GM21381 (cell line): ENCODE measurements around the gene ACYP2.

Source experiments
- ATAC-seq: cut with Tn5 transposase; IDR thresholded peaks from one replicate; pipeline ENCODE4 v1.9.1; 2021; ENCODE audit warnings: mild to moderate bottlenecking, moderate library complexity; ENCODE audit not compliant: unreplicated experiment

Gene ACYP2

GRCh38 chr2:54149638-54150441 lies 34.4 kb downstream of the ACYP2 start:
- ATAC-seq, result no peak

- ATAC-seq, result no peak
Measured at GRCh38 chr2:54158311-54158710, 42.9 kb downstream of the ACYP2 start.

GRCh38 chr2:54161660-54162424 lies 46.4 kb downstream of the ACYP2 start:
- no peak for ATAC-seq

GRCh38 chr2:54164106-54164505 lies 48.7 kb downstream of the ACYP2 start:
- ATAC-seq, result no peak

GRCh38 chr2:54166121-54166773 lies 50.8 kb downstream of the ACYP2 start:
- no peak for ATAC-seq

GRCh38 chr2:54176577-54176976 lies 61.2 kb downstream of the ACYP2 start:
- ATAC-seq, result no peak

- no peak for ATAC-seq
Measured at GRCh38 chr2:54183281-54183680, 67.9 kb downstream of the ACYP2 start.

- no peak for ATAC-seq
Measured at GRCh38 chr2:54183972-54184371, 68.6 kb downstream of the ACYP2 start.

- no peak for ATAC-seq
Measured at GRCh38 chr2:54185105-54185504, 69.7 kb downstream of the ACYP2 start.

GRCh38 chr2:54187331-54187730 lies 71.9 kb downstream of the ACYP2 start:
- ATAC-seq, result no peak

GRCh38 chr2:54189539-54189938 lies 74.1 kb downstream of the ACYP2 start:
- ATAC-seq, result no peak

- ATAC-seq, result no peak
Measured at GRCh38 chr2:54191361-54192135, 76.1 kb downstream of the ACYP2 start.

GRCh38 chr2:54194761-54195750 lies 79.6 kb downstream of the ACYP2 start:
- ATAC-seq, result no peak

- no peak for ATAC-seq
Measured at GRCh38 chr2:54196646-54197045, 81.2 kb downstream of the ACYP2 start.

- ATAC-seq, result no peak
Measured at GRCh38 chr2:54204476-54204875, 89.1 kb downstream of the ACYP2 start.

- ATAC-seq, result no peak
Measured at GRCh38 chr2:54206596-54206995, 91.2 kb downstream of the ACYP2 start.

- ATAC-seq, result no peak
Measured at GRCh38 chr2:54207666-54208195, 92.3 kb downstream of the ACYP2 start.

- ATAC-seq, result no peak
Measured at GRCh38 chr2:54208364-54209240, 93.2 kb downstream of the ACYP2 start.

GRCh38 chr2:54209379-54209778 lies 94.0 kb downstream of the ACYP2 start:
- ATAC-seq, result no peak
